Fibroblast of the aortic adventitia (primary cell): ENCODE results near the gene LRP8. TPM values are rescaled to one million over a fixed set of nuclear protein-coding genes. Genes with fewer than 3 reads are reported as not detected.
A peak's percentile ranks its signal among the peaks of the same experiment; 100 is the strongest.

Experiments
- DNase-seq: peaks from one replicate; pipeline ENCODE4 v3.0.0-alpha.2; 2010; ENCODE audit warnings: low read depth
- H3K4me3 ChIP-seq: 2 replicates; pipeline ENCODE4 v1.5.1; 2011; ENCODE audit warnings: low read depth, mild to moderate bottlenecking, control low read depth, low read length, moderate library complexity
- CTCF ChIP-seq: IDR thresholded peaks from 2 replicates; pipeline ENCODE4 v1.5.1; 2011; ENCODE audit warnings: mild to moderate bottlenecking, low read length, control low read depth, inconsistent platforms; ENCODE audit not compliant: insufficient read depth
- total RNA-seq: library from RNA; depleted of rRNA; stranded (reverse); fragments of >200 nt; gene quantifications from 2 replicates; pipeline ENCODE4 v1.2.3, GENCODE V29; 2012; ENCODE audit warnings: low replicate concordance

The LRP8 gene
- total RNA-seq, 1 donor: 13.6 TPM

GRCh38 chr1:53203466-53203865 lies 124.4 kb downstream of the LRP8 start:
- DNase-seq: no peak

GRCh38 chr1:53198241-53198651 lies 129.6 kb downstream of the LRP8 start:
- peak; percentile 74 for DNase-seq
- H3K4me3 ChIP-seq: peak overlapping the region; percentile 75

More at GRCh38 chr1:53203466-53203865, 124.4 kb downstream of the LRP8 start:
- no peak for TF ChIP-seq CTCF
- H3K4me3 ChIP-seq: no peak overlapping the region

GRCh38 chr1:53197291-53198200 lies 130.3 kb downstream of the LRP8 start:
- DNase-seq: no peak
- TF ChIP-seq CTCF: no peak
- H3K4me3 ChIP-seq: peak overlapping the region; percentile 75

More at GRCh38 chr1:53198241-53198651, 129.6 kb downstream of the LRP8 start:
- TF ChIP-seq CTCF: no peak

GRCh38 chr1:53196485-53197290 lies 131.2 kb downstream of the LRP8 start, which contains the start of gene CPT2:
Gene CPT2 (plus strand): TSS chr1:53196824. CDS start chr1:53196944, 120 bp downstream.
- peak; percentile 90 for DNase-seq
- peak; percentile 20 for TF ChIP-seq CTCF
- H3K4me3 ChIP-seq: peak within 1 kb of the TSS; percentile 75

- no peak for DNase-seq
- H3K4me3 ChIP-seq: peak overlapping the region; percentile 75
- no peak for TF ChIP-seq CTCF
Measured at GRCh38 chr1:53196017-53196484, 131.8 kb downstream of the LRP8 start.

GRCh38 chr1:53195246-53196016 lies 132.4 kb downstream of the LRP8 start:
- DNase-seq: no peak
- H3K4me3 ChIP-seq: no peak overlapping the region
- no peak for TF ChIP-seq CTCF
